HCT116 (cell line): Measurements from ENCODE around the gene SCAF8.

Source experiments
- CTCF ChIP-seq, 3 experiments: fragments of 200-600 bp in 1 of 3; sonication (generic) in 1 of 3; IDR thresholded peaks in 2 of 3; conservative IDR thresholded peaks in 1 of 3; 2 replicates each; pipeline ENCODE4 v1.5.1; 2012 to 2017; ENCODE audit warnings: low read depth in 2 of 3, low read length in 2 of 3, antibody characterized with exemption in 1 of 3, borderline replicate concordance in 1 of 3, control low read depth in 1 of 3, mild to moderate bottlenecking in 1 of 3, mixed read lengths in 1 of 3, mixed run types in 1 of 3, moderate library complexity in 1 of 3; ENCODE audit not compliant: insufficient read depth in 1 of 3
- EZH2 ChIP-seq: fragments of 200-600 bp; sonication (generic); IDR thresholded peaks from 2 replicates; pipeline ENCODE4 v1.6.1; 2017; ENCODE audit warnings: antibody characterized with exemption, mixed run types
- POLR2A ChIP-seq: IDR thresholded peaks from 2 replicates; pipeline ENCODE4 v1.7.0; 2011; ENCODE audit warnings: borderline replicate concordance; ENCODE audit not compliant: insufficient read depth, insufficient read length; ENCODE audit errors: extremely low read depth
- POLR2AphosphoS5 ChIP-seq: IDR thresholded peaks from 2 replicates; pipeline ENCODE4 v1.6.1; 2011; ENCODE audit warnings: mild to moderate bottlenecking, low read depth, low read length, moderate library complexity
- RAD21 ChIP-seq: IDR thresholded peaks from 2 replicates; pipeline ENCODE4 v1.6.1; 2012; ENCODE audit warnings: low read depth, mild to moderate bottlenecking
- REST ChIP-seq: IDR thresholded peaks from 2 replicates; pipeline ENCODE4 v1.6.1; 2012; ENCODE audit warnings: low read depth
- SP1 ChIP-seq: IDR thresholded peaks from 2 replicates; pipeline ENCODE4 v1.6.1; 2012; ENCODE audit warnings: low read depth
- SRF ChIP-seq: IDR thresholded peaks from 2 replicates; pipeline ENCODE4 v1.6.1; 2012; ENCODE audit warnings: low read depth
- ZFX ChIP-seq: fragments of 450-650 bp; IDR thresholded peaks from 2 replicates; pipeline ENCODE4 v1.6.1; 2017

- TF ChIP-seq CTCF (IDR thresholded peaks at IDR 0.05 in 2 of 3, conservative IDR thresholded peaks at IDR 0.05 in 1 of 3; ENCODE audit: borderline replicate concordance in 1 of 3, insufficient read depth in 1 of 3, low read depth in 2 of 3, low read length in 2 of 3) (no peak), POLR2A (no peak), EZH2 (no peak), ZFX (no peak), POLR2AphosphoS5 (no peak), SP1 (no peak), SRF (no peak), RAD21 (no peak), REST (no peak)
Measured at GRCh38 chr6:154852687-154853086, 119.5 kb downstream of the SCAF8 start.
